Nephron progenitor cell (in vitro differentiated cells): ENCODE data around the gene CREBBP.

Experiments
- DNase-seq: peaks from one replicate; pipeline ENCODE4 v3.0.0; 2021
- H3K27ac Mint-ChIP-seq: 2 replicates; pipeline ENCODE4 v1.8.0; 2021; ENCODE audit warnings: mild to moderate bottlenecking, moderate library complexity, mixed read lengths
- H3K27me3 Mint-ChIP-seq: 2 replicates; pipeline ENCODE4 v1.8.0; 2021; ENCODE audit warnings: mild to moderate bottlenecking, low read depth, mixed read lengths; ENCODE audit not compliant: poor library complexity
- H3K36me3 Mint-ChIP-seq: 2 replicates; pipeline ENCODE4 v1.8.0; 2021; ENCODE audit warnings: low read depth, mixed read lengths
- H3K4me1 Mint-ChIP-seq: 2 replicates; pipeline ENCODE4 v1.8.0; 2021; ENCODE audit warnings: mixed read lengths
- H3K4me3 Mint-ChIP-seq: 2 replicates; pipeline ENCODE4 v1.8.0; 2021; ENCODE audit warnings: mild to moderate bottlenecking, moderate library complexity, mixed read lengths
- H3K9me3 Mint-ChIP-seq: 2 replicates; pipeline ENCODE4 v1.8.0; 2021; ENCODE audit warnings: mild to moderate bottlenecking, moderate library complexity, mixed read lengths
- TF ChIP-seq, protein P1 (sequence below): fragments of 200-600 bp; sonication (generic); IDR thresholded peaks from 2 replicates; pipeline ENCODE4 v1.5.0; 2021; ENCODE audit warnings: antibody characterized with exemption

CREBBP gene

DNA sequence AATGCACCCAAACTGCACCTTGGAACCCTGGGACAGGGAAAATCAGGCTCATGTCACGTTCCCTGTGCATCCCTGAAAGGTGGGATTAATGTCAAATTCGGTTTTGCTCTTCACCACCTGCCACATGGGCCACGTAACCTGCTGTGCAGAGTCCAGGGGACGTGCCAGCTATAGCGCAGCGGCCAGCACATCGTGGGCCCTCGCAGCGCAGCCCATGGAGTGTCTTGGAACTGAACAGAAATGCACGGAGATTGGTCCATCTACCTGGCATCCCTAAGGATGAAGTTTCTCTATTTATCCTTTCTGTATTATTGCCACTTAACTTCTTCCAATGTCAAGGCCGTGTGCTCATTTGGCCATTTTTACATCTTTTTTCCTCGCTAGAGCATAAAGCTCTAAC, 95.1 kb downstream of the CREBBP start:
- TF ChIP-seq, protein P1, sequence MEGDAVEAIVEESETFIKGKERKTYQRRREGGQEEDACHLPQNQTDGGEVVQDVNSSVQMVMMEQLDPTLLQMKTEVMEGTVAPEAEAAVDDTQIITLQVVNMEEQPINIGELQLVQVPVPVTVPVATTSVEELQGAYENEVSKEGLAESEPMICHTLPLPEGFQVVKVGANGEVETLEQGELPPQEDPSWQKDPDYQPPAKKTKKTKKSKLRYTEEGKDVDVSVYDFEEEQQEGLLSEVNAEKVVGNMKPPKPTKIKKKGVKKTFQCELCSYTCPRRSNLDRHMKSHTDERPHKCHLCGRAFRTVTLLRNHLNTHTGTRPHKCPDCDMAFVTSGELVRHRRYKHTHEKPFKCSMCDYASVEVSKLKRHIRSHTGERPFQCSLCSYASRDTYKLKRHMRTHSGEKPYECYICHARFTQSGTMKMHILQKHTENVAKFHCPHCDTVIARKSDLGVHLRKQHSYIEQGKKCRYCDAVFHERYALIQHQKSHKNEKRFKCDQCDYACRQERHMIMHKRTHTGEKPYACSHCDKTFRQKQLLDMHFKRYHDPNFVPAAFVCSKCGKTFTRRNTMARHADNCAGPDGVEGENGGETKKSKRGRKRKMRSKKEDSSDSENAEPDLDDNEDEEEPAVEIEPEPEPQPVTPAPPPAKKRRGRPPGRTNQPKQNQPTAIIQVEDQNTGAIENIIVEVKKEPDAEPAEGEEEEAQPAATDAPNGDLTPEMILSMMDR, result no peak
- peaks cover 35% of the 10 kb centered on the region for H3K36me3 Mint-ChIP-seq
- H3K27me3 Mint-ChIP-seq, result no peaks in the 10 kb centered on the region
- no peak overlapping the region for H3K27ac Mint-ChIP-seq
- no peak for DNase-seq
- no peak overlapping the region for H3K4me3 Mint-ChIP-seq
- H3K9me3 Mint-ChIP-seq, result no peaks in the 10 kb centered on the region
- no peaks in the 10 kb centered on the region for H3K4me1 Mint-ChIP-seq

DNA sequence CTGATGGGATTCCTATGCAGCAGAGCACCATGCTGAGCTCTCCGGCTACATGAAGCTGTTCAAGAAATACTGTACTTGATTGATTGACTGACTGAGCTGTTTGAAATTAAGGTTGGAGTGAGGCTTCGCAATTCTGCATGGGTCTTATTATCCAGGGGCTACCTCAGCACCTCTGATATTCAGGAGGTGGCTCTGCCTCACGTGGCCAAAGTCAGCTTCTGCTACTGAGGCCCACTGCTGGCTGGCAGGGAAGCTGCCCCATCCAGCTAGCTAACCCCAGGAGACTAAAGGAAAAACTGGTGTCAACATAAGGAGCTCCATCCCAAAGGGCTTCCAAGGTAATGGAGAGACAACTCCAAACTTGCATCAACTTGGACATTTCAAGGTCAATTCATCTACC, 97.0 kb downstream of the CREBBP start:
- Mint-ChIP-seq H3K4me1 (no peaks in the 10 kb centered on the region), H3K36me3 (peaks cover 39% of the 10 kb centered on the region), H3K27me3 (peaks cover 2% of the 10 kb centered on the region), H3K4me3 (no peak overlapping the region), H3K27ac (no peak overlapping the region), H3K9me3 (no peaks in the 10 kb centered on the region)
- TF ChIP-seq, protein P1, result no peak
- DNase-seq, result no peak

DNA sequence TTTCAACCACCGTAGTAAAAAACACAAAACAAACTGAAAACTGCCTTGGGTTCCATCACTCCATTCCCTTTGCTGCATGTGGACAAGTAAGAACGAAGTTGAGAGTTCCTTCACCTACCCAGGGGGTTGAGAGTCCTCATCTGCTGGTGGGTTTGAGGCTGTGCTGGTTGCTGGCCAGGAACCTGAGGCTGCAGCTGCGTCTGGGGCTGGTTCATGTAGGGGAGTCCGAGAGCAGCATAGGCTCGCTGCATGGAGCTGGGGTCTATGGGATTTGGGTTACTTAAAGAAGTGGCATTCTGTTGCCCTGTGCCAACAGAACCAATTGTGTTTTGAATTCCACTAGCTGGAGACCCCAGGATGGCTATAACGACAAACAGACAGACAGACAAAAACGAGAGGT, 97.9 kb downstream of the CREBBP start:
- Mint-ChIP-seq H3K4me1 (no peaks in the 10 kb centered on the region), H3K27me3 (peaks cover 2% of the 10 kb centered on the region), H3K9me3 (no peaks in the 10 kb centered on the region), H3K27ac (no peak overlapping the region), H3K36me3 (peaks cover 49% of the 10 kb centered on the region), H3K4me3 (no peak overlapping the region)
- TF ChIP-seq, protein P1, result no peak
- DNase-seq, result no peak

DNA sequence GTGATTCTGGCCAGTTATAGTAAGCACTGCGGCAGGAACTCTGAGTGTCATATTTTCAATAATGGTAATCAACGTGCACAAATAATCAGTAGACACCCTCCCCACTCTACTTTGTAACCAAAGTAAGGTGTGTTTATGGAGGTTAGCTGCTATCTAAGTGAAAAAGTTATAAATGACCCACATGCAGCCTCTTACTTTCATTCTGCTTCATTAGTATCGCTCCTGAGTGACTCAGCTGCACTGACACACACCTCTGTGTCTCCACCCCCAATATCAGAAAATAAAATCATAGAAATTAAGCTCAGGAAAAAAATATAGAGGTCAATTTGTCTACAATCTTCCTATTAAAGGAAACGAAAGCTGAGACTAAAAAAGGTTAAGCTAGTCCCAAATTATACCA, 99.1 kb downstream of the CREBBP start:
- Mint-ChIP-seq H3K9me3 (no peaks in the 10 kb centered on the region), H3K27me3 (peaks cover 2% of the 10 kb centered on the region), H3K36me3 (peaks cover 58% of the 10 kb centered on the region), H3K27ac (peak overlapping the region; percentile 27), H3K4me3 (no peak overlapping the region), H3K4me1 (no peaks in the 10 kb centered on the region)
- TF ChIP-seq, protein P1, result no peak
- DNase-seq, result no peak

DNA sequence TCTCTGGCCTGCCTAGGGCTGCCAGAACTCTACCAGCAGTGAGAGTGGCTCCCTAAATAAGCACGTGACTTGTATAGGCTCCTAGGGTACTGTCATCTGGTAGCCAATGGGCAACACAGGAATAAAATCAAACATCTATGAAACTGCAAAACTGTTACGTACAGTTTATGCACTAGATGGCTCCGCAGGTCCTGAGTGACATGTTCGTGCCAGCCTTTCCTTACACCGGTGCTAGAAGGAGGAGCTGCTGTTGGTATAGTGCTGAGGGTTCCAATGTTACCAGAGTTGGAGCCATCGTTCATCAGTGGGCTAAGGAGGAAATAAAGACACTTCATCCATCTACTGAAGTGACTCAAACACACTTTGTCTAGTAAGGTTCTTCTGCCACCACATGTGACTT, 99.9 kb downstream of the CREBBP start:
- H3K4me3 Mint-ChIP-seq, result no peak overlapping the region
- no peaks in the 10 kb centered on the region for H3K9me3 Mint-ChIP-seq
- no peaks in the 10 kb centered on the region for H3K4me1 Mint-ChIP-seq
- no peak overlapping the region for H3K27ac Mint-ChIP-seq
- peaks cover 2% of the 10 kb centered on the region for H3K27me3 Mint-ChIP-seq
- TF ChIP-seq, protein P1, result no peak
- DNase-seq, result no peak
- H3K36me3 Mint-ChIP-seq, result peaks cover 62% of the 10 kb centered on the region

DNA sequence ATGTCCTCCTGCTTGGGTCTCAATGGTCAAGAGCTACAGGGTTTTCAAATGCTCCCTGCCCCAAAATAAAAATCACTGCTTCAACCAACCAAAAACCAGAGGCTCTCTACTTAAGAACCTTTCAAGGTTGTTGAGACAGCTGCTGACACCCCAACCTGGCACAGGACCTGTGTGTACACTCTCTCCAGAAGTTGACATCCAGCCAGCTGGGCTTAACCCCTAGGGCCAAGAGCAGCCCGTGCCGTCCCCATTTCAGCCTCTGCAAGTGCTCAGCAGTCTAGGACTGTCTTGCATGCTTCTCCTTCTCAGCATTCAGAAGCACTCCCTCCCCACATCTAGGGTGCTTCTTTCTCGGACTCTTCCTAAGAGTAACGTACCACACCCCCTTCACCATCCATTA, 104.2 kb downstream of the CREBBP start:
- Mint-ChIP-seq H3K4me1 (no peaks in the 10 kb centered on the region), H3K27ac (no peak overlapping the region), H3K4me3 (no peak overlapping the region), H3K9me3 (no peaks in the 10 kb centered on the region), H3K27me3 (peaks cover 2% of the 10 kb centered on the region), H3K36me3 (peaks cover 91% of the 10 kb centered on the region)
- TF ChIP-seq, protein P1, result no peak
- no peak for DNase-seq
